Measurements from ENCODE around the gene LCE1D. TPM values are rescaled to one million over a fixed set of nuclear protein-coding genes. Genes with fewer than 3 reads are reported as not detected.

LCE1D gene
- total RNA-seq, 1 experiment from 2014 or later = not detected

- DNase-seq (ENCODE audit: low read depth, low spot score) = peak; percentile 62
- no peaks in the 10 kb centered on the region for H3K36me3 ChIP-seq (ENCODE audit: control insufficient read depth, insufficient read depth, low read length)
- H3K27ac ChIP-seq (ENCODE audit: low read length) = no peak overlapping the region
- no peak for ATAC-seq
- in situ Hi-C loops (cut with HindIII; ENCODE audit: low pct_unique_long_range_greater_than_20kb, low sequenced_read_pairs) = no loop called here
- TF ChIP-seq CTCF (IDR thresholded peaks at IDR 0.05) = no peak
- TF ChIP-seq POLR2AphosphoS5 (IDR thresholded peaks at IDR 0.05; ENCODE audit: low read depth, low read length) = no peak
- TF ChIP-seq REST (IDR thresholded peaks at IDR 0.05; ENCODE audit: insufficient read depth in 1 of 2, low read depth in 2 of 2, low read length in 1 of 2) = no peak
- no peak for TF ChIP-seq SIN3A (IDR thresholded peaks at IDR 0.05; ENCODE audit: borderline replicate concordance, insufficient read depth, low read depth, low read length)
- TF ChIP-seq TCF7L2 (IDR thresholded peaks at IDR 0.05; ENCODE audit: low read depth, low read length) = no peak
- intact Hi-C loops (cut with micrococcal nuclease; ENCODE audit: unreplicated experiment) = no loop called here
- ChIA-PET POLR2A (no interaction called here), CTCF (no interaction called here)
- no peaks in the 10 kb centered on the region; the same call in 1 of the 2 replicates for H3K27me3 ChIP-seq (ENCODE audit: control insufficient read depth, insufficient read depth, low read length)
- no peak overlapping the region for H3K4me3 ChIP-seq (ENCODE audit: low read depth in 2 of 2, low read length in 2 of 2)
- H3K9me3 ChIP-seq (ENCODE audit: control insufficient read depth, insufficient read depth, low read depth, low read length) = no peaks in the 10 kb centered on the region
- H3K4me1 ChIP-seq (ENCODE audit: control insufficient read depth, insufficient read depth, low read length) = no peaks in the 10 kb centered on the region
- BruUV-seq (replicated peaks) = no TSS peak
Measured at GRCh38 chr1:152752225-152752624, 44.3 kb upstream of the LCE1D start.

GRCh38 chr1:152753586-152753985 is 42.9 kb upstream of the LCE1D start:
- Histone ChIP-seq H3K9me3 (ENCODE audit: control insufficient read depth, insufficient read depth, low read depth, low read length) (no peaks in the 10 kb centered on the region), H3K4me3 (ENCODE audit: low read depth in 2 of 2, low read length in 2 of 2) (no peak overlapping the region), H3K4me1 (ENCODE audit: control insufficient read depth, insufficient read depth, low read length) (no peaks in the 10 kb centered on the region), H3K27ac (ENCODE audit: low read length) (no peak overlapping the region), H3K36me3 (ENCODE audit: control insufficient read depth, insufficient read depth, low read length) (no peaks in the 10 kb centered on the region), H3K27me3 (ENCODE audit: control insufficient read depth, insufficient read depth, low read length) (no peaks in the 10 kb centered on the region; the same call in 1 of the 2 replicates)
- BruUV-seq (replicated peaks) = no TSS peak
- in situ Hi-C loops (cut with HindIII; ENCODE audit: low pct_unique_long_range_greater_than_20kb, low sequenced_read_pairs) = no loop called here
- ATAC-seq (no peak), DNase-seq (ENCODE audit: low read depth, low spot score) (no peak)
- ChIA-PET CTCF (no interaction called here), POLR2A (no interaction called here)
- intact Hi-C loops (cut with micrococcal nuclease; ENCODE audit: unreplicated experiment) = no loop called here
- no peak for TF ChIP-seq SIN3A (IDR thresholded peaks at IDR 0.05; ENCODE audit: borderline replicate concordance, insufficient read depth, low read depth, low read length)
- no peak for TF ChIP-seq REST (IDR thresholded peaks at IDR 0.05; ENCODE audit: insufficient read depth in 1 of 2, low read depth in 2 of 2, low read length in 1 of 2)
- no peak for TF ChIP-seq POLR2AphosphoS5 (IDR thresholded peaks at IDR 0.05; ENCODE audit: low read depth, low read length)
- no peak for TF ChIP-seq TCF7L2 (IDR thresholded peaks at IDR 0.05; ENCODE audit: low read depth, low read length)
- TF ChIP-seq CTCF (IDR thresholded peaks at IDR 0.05) = no peak
